Measurements from ENCODE around the gene C1QTNF12. TPM values are rescaled to one million over a fixed set of nuclear protein-coding genes. Genes with fewer than 3 reads are reported as not detected.

The C1QTNF12 gene
- total RNA-seq, 4 donors from 2014 or later = 3.1 to 8.2 TPM; not detected in 2

DNA sequence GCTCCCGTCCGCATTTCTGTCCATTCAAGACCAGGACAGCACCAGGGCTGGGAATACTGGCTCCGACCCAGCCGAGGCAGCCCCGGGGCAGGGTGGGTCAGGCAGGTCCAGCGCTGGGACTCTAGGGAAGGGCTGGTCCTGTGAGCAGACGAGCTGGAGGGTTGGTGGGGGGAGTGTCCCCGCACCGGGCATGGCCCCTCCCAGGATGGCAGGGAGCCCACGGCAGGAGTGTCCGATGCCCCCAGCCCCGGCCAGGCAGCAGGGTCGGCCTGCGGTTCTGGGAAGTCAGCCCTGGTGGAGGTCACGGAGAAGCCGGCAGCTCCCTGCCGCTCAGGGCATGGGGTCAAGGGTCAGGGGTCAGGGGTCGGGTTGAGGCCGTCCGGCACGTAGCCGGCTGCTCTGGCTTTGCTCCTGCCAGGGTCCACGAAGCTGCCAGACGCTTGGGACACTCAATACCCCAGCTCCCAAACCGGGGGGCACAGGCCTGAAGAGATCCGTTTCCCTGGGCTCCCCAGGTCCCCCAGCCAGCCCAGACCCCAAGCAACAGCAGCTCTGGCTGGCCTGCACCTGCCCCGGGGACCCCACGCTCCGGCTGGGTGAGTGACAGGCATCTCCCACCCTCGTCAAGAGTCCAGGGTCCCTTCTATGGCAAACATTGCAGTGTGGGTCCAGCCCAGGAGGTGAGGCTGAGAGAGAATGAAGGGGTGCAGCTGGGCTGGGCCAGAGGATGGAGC, 6.7 kb downstream of the C1QTNF12 start:
- Histone ChIP-seq H3K27me3 (peaks cover 0 to 4% of the 10 kb centered on the region in 2 donors), H3K9me3 (no peaks in the 10 kb centered on the region), H3K36me3 (no peaks in the 10 kb centered on the region), H3K27ac (no peak overlapping the region), H3K4me3 (no peak overlapping the region), H3K4me1 (peaks cover 0 to 9% of the 10 kb centered on the region in 2 donors)
- no peak for TF ChIP-seq CTCF (IDR thresholded peaks at IDR 0.05)
- no peak for TF ChIP-seq POLR2A (IDR thresholded peaks at IDR 0.05)
- DNase-seq = no peak
- intact Hi-C loops (cut with DNase I; ENCODE audit: low total_unique reads) = loop anchor here (10.0 kb wide), 1 partner anchor 265 kb away; no protein-coding TSS in a partner anchor

DNA sequence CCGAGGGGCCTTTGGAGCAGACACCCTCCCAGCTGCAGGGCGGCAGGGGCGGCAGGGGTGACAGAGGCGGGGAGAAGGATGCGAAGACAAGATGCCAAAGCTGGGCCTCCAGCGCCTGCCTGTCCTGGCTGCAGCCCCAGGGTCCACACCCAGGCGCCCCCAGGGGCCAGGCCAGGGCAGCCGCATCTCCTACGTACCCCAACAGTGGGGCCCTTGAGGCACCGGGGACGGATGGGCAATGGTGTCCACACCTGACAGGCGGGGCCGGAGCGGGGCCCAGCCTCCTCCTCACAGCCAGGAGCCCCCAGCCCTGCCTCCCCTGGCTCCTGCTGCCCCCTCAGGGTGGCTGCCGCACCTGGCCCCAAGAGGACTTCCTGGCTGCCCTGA, 7.3 kb downstream of the C1QTNF12 start:
- TF ChIP-seq CTCF (IDR thresholded peaks at IDR 0.05) = no peak
- no peak for TF ChIP-seq POLR2A (IDR thresholded peaks at IDR 0.05)
- Histone ChIP-seq H3K27ac (no peak overlapping the region), H3K36me3 (no peaks in the 10 kb centered on the region), H3K27me3 (peaks cover 0 to 4% of the 10 kb centered on the region in 2 donors), H3K9me3 (no peaks in the 10 kb centered on the region), H3K4me1 (peaks cover 0 to 9% of the 10 kb centered on the region in 2 donors), H3K4me3 (no peak overlapping the region)
- DNase-seq = no peak
- intact Hi-C loops (cut with DNase I; ENCODE audit: low total_unique reads) = loop anchor here (10.0 kb wide), 1 partner anchor 264 kb away; no protein-coding TSS in a partner anchor

GRCh38 chr1:1238702-1239178, 7.8 kb downstream of the C1QTNF12 start:
- TF ChIP-seq CTCF (IDR thresholded peaks at IDR 0.05) = no peak
- TF ChIP-seq POLR2A (IDR thresholded peaks at IDR 0.05) = no peak
- Histone ChIP-seq H3K27ac (no peak overlapping the region), H3K27me3 (peaks cover 0 to 4% of the 10 kb centered on the region in 2 donors)

GRCh38 chr1:1237874-1238701, 8.4 kb downstream of the C1QTNF12 start:
- intact Hi-C loops (cut with DNase I; ENCODE audit: low total_unique reads) = loop anchor here (10.0 kb wide), 1 partner anchor 263 kb away; no protein-coding TSS in a partner anchor
- Histone ChIP-seq H3K36me3 (no peaks in the 10 kb centered on the region), H3K27me3 (peaks cover 0 to 4% of the 10 kb centered on the region in 2 donors), H3K4me1 (peaks cover 0 to 13% of the 10 kb centered on the region in 2 donors), H3K27ac (no peak overlapping the region), H3K4me3 (no peak overlapping the region), H3K9me3 (no peaks in the 10 kb centered on the region)
- no peak for TF ChIP-seq POLR2A (IDR thresholded peaks at IDR 0.05)
- TF ChIP-seq CTCF (IDR thresholded peaks at IDR 0.05) = no peak
- no peak for DNase-seq

More at GRCh38 chr1:1238702-1239178, 7.8 kb downstream of the C1QTNF12 start:
- no peak for DNase-seq
- Histone ChIP-seq H3K4me3 (no peak overlapping the region), H3K36me3 (no peaks in the 10 kb centered on the region), H3K9me3 (no peaks in the 10 kb centered on the region), H3K4me1 (peaks cover 0 to 9% of the 10 kb centered on the region in 2 donors)
- intact Hi-C loops (cut with DNase I; ENCODE audit: low total_unique reads) = loop anchor here (10.0 kb wide), 1 partner anchor 264 kb away; no protein-coding TSS in a partner anchor
